ENCODE data around the gene FGF19. TPM values are rescaled to one million over a fixed set of nuclear protein-coding genes. Genes with fewer than 3 reads are reported as not detected.

The FGF19 gene
- polyA plus RNA-seq, 1 donor from 2014 or later, result 4.6 TPM

DNA sequence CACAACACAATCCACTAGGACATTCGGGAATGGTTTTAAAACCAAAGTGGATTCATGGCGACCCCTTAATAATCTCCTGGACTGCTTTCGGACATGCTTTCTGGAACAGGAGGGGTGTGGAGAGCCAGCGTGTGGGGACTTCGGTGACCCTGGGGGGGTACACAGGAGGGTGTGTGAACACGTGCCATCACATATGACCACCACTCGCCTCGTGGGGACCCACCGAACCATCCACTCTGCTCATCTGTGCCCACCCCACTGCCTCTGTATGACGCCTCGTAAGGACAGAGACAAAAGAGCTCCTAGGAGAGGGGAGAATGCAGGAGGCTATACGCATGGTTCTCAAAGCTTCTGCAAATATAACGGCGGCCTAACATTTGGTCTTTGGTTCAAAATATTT is 37.6 kb downstream of the FGF19 start:
- no peak overlapping the region for H3K4me2 ChIP-seq (ENCODE audit: low read length)
- H3K4me3 ChIP-seq (ENCODE audit: low read length), result no peak overlapping the region
- H4K20me1 ChIP-seq (ENCODE audit: insufficient read depth), result no peaks in the 10 kb centered on the region

DNA sequence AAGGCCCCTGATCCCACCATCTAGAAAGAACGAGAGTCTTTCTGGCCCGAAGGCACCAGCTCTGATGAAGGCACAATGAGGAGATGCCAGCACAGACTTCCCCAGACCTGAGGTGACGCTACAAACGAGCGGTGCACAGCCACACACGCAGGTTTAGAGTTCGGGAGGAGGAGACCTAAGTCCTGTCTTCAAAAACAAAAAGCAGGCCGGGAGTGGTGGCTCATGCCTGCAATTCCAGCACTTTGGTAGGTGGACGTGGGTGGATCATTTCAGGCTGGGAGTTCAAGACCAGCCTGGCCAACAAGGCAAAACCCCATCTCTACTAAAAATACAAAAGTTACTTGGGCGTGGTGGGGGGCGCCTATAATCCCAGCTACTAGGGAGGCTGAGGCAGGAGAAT is 38.2 kb downstream of the FGF19 start:
- no peaks in the 10 kb centered on the region for H3K9me3 ChIP-seq (ENCODE audit: low read length)
- no peak overlapping the region for H3K4me2 ChIP-seq (ENCODE audit: low read length)
- no peaks in the 10 kb centered on the region for H3K79me2 ChIP-seq (replicated peaks; ENCODE audit: insufficient read depth, low read length)
- no peaks in the 10 kb centered on the region for H4K20me1 ChIP-seq (ENCODE audit: insufficient read depth)
- no peak overlapping the region for H3K9ac ChIP-seq (ENCODE audit: low read length)
- H3K9me2 ChIP-seq (ENCODE audit: insufficient read depth, low read length), result no peaks in the 10 kb centered on the region
- H3K36me3 ChIP-seq (ENCODE audit: insufficient read depth, low read length), result no peaks in the 10 kb centered on the region
- no peaks in the 10 kb centered on the region for H3F3A ChIP-seq (ENCODE audit: insufficient read depth, low read length, poor library complexity, severe bottlenecking)
- no peak overlapping the region for H3K4me3 ChIP-seq (ENCODE audit: low read length)
- H3K27me3 ChIP-seq (ENCODE audit: insufficient read depth, low read depth, low read length), result no peaks in the 10 kb centered on the region
- H3K27ac ChIP-seq (ENCODE audit: low read length), result no peak overlapping the region
- TF ChIP-seq EZH2 (IDR thresholded peaks at IDR 0.05; ENCODE audit: borderline replicate concordance, insufficient read depth, low read length, poor library complexity, severe bottlenecking) (no peak), SMC3 (conservative IDR thresholded peaks at IDR 0.05; ENCODE audit: poor library complexity) (no peak), TAF1 (IDR thresholded peaks at IDR 0.05; ENCODE audit: low read depth) (no peak), MXI1 (conservative IDR thresholded peaks at IDR 0.05; ENCODE audit: poor library complexity, severe bottlenecking) (no peak), EP300 (conservative IDR thresholded peaks at IDR 0.05; ENCODE audit: poor library complexity, severe bottlenecking) (no peak), POLR2AphosphoS5 (IDR thresholded peaks at IDR 0.05) (no peak), RAD21 (conservative IDR thresholded peaks at IDR 0.05) (no peak)
- TF ChIP-seq, protein P1, sequence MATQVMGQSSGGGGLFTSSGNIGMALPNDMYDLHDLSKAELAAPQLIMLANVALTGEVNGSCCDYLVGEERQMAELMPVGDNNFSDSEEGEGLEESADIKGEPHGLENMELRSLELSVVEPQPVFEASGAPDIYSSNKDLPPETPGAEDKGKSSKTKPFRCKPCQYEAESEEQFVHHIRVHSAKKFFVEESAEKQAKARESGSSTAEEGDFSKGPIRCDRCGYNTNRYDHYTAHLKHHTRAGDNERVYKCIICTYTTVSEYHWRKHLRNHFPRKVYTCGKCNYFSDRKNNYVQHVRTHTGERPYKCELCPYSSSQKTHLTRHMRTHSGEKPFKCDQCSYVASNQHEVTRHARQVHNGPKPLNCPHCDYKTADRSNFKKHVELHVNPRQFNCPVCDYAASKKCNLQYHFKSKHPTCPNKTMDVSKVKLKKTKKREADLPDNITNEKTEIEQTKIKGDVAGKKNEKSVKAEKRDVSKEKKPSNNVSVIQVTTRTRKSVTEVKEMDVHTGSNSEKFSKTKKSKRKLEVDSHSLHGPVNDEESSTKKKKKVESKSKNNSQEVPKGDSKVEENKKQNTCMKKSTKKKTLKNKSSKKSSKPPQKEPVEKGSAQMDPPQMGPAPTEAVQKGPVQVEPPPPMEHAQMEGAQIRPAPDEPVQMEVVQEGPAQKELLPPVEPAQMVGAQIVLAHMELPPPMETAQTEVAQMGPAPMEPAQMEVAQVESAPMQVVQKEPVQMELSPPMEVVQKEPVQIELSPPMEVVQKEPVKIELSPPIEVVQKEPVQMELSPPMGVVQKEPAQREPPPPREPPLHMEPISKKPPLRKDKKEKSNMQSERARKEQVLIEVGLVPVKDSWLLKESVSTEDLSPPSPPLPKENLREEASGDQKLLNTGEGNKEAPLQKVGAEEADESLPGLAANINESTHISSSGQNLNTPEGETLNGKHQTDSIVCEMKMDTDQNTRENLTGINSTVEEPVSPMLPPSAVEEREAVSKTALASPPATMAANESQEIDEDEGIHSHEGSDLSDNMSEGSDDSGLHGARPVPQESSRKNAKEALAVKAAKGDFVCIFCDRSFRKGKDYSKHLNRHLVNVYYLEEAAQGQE (IDR thresholded peaks at IDR 0.05; ENCODE audit: borderline replicate concordance), result no peak
- TF ChIP-seq, protein P2, sequence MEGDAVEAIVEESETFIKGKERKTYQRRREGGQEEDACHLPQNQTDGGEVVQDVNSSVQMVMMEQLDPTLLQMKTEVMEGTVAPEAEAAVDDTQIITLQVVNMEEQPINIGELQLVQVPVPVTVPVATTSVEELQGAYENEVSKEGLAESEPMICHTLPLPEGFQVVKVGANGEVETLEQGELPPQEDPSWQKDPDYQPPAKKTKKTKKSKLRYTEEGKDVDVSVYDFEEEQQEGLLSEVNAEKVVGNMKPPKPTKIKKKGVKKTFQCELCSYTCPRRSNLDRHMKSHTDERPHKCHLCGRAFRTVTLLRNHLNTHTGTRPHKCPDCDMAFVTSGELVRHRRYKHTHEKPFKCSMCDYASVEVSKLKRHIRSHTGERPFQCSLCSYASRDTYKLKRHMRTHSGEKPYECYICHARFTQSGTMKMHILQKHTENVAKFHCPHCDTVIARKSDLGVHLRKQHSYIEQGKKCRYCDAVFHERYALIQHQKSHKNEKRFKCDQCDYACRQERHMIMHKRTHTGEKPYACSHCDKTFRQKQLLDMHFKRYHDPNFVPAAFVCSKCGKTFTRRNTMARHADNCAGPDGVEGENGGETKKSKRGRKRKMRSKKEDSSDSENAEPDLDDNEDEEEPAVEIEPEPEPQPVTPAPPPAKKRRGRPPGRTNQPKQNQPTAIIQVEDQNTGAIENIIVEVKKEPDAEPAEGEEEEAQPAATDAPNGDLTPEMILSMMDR (IDR thresholded peaks at IDR 0.05; ENCODE audit: poor library complexity, severe bottlenecking), result no peak
- no peak overlapping the region for H2AFZ ChIP-seq (ENCODE audit: low read depth, low read length)

More for the DNA sequence above, 37.6 kb downstream of the FGF19 start:
- H3F3A ChIP-seq (ENCODE audit: insufficient read depth, low read length, poor library complexity, severe bottlenecking), result no peaks in the 10 kb centered on the region
- TF ChIP-seq SMC3 (conservative IDR thresholded peaks at IDR 0.05; ENCODE audit: poor library complexity), result no peak
- no peak for TF ChIP-seq MXI1 (conservative IDR thresholded peaks at IDR 0.05; ENCODE audit: poor library complexity, severe bottlenecking)
- TF ChIP-seq TAF1 (IDR thresholded peaks at IDR 0.05; ENCODE audit: low read depth), result no peak
- TF ChIP-seq EZH2 (IDR thresholded peaks at IDR 0.05; ENCODE audit: borderline replicate concordance, insufficient read depth, low read length, poor library complexity, severe bottlenecking), result no peak
- TF ChIP-seq, protein P1 (IDR thresholded peaks at IDR 0.05; ENCODE audit: borderline replicate concordance), result no peak
- TF ChIP-seq RAD21 (conservative IDR thresholded peaks at IDR 0.05), result no peak
- no peak for TF ChIP-seq EP300 (conservative IDR thresholded peaks at IDR 0.05; ENCODE audit: poor library complexity, severe bottlenecking)
- TF ChIP-seq, protein P2 (IDR thresholded peaks at IDR 0.05; ENCODE audit: poor library complexity, severe bottlenecking), result no peak
- no peak for TF ChIP-seq POLR2AphosphoS5 (IDR thresholded peaks at IDR 0.05)
- H3K36me3 ChIP-seq (ENCODE audit: insufficient read depth, low read length), result no peaks in the 10 kb centered on the region
- no peaks in the 10 kb centered on the region for H3K27me3 ChIP-seq (ENCODE audit: insufficient read depth, low read depth, low read length)
- no peak overlapping the region for H2AFZ ChIP-seq (ENCODE audit: low read depth, low read length)
- H3K27ac ChIP-seq (ENCODE audit: low read length), result no peak overlapping the region
- H3K79me2 ChIP-seq (replicated peaks; ENCODE audit: insufficient read depth, low read length), result no peaks in the 10 kb centered on the region
- H3K9me2 ChIP-seq (ENCODE audit: insufficient read depth, low read length), result no peaks in the 10 kb centered on the region
- no peaks in the 10 kb centered on the region for H3K9me3 ChIP-seq (ENCODE audit: low read length)
- no peak overlapping the region for H3K9ac ChIP-seq (ENCODE audit: low read length)
